ENCODE results near the gene CATSPER1. TPM values are rescaled to one million over a fixed set of nuclear protein-coding genes. Genes with fewer than 3 reads are reported as not detected.

The CATSPER1 gene
- total and polyA plus RNA-seq, 2 of the 8 experiments (the other 6 are each of a cell fraction or from before 2014, with no cell fraction given): not detected

DNA sequence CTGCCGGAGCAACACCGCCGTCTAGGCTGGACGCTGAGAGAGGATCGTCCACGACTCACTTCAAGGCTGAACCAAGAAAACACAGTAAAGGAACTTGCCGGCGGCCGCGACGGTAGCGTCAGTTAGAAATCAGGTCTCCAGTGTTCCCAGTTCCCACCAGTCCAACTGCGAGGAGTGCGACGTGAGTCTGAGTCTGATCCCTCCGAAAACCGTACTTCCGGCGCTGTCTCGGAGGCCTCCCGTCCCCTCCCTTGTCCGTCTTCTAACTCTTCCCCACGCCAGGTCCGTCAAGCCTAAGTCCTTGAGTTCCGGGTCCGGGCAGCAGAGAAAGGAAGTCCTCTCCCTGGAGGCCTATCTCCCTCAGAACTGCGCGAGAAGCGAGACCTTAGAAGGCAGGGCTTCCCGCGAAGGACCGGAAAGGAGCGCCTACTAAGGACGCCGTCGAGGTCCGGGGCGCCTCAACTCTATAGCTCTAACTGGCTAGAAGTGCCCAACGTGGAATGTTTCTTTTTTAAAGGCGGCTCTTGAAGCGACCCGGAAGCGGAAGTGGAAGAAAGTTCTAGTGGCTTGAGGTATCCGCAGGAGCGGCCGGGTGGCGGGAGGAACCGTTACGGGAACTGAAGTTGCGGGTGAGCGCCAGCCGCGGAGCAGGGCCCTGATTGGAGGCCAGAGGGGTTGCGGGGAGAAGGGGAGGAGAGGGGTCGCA is 24.2 kb downstream of the CATSPER1 start, which contains the start of the genes BANF1 and EIF1AD (continued):
- TF ChIP-seq EZH2 (IDR thresholded peaks at IDR 0.05; ENCODE audit: low read depth, low read length, severe bottlenecking): no peak
- TF ChIP-seq ASH2L (IDR thresholded peaks at IDR 0.05; ENCODE audit: low read length): peak; percentile 96
- TF ChIP-seq TEAD4 (IDR thresholded peaks at IDR 0.05; ENCODE audit: low read depth, low read length): 0 out of 2 replicates have a peak, but pooled peaks have one; percentile 2
- peak; percentile 93 for TF ChIP-seq SP4 (IDR thresholded peaks at IDR 0.05; ENCODE audit: low read length)
- TF ChIP-seq NANOG (IDR thresholded peaks at IDR 0.05; ENCODE audit: insufficient read depth, low read depth, low read length, poor library complexity, severe bottlenecking): no peak
- TF ChIP-seq EP300 (IDR thresholded peaks at IDR 0.05; ENCODE audit: borderline replicate concordance in 1 of 2, low read depth in 2 of 2, low read length in 2 of 2): peak in 1 of 2 experiments; percentile 71; a peak in 1 of 3 replicates
- TF ChIP-seq JUND (IDR thresholded peaks at IDR 0.05; ENCODE audit: low read length): no peak
- TF ChIP-seq ZNF274 (IDR thresholded peaks at IDR 0.05; ENCODE audit: borderline replicate concordance, extremely low read depth, low read length): no peak
- TF ChIP-seq BRCA1 (IDR thresholded peaks at IDR 0.05; ENCODE audit: low read depth, low read length): peak; percentile 73
- TF ChIP-seq ATF2 (IDR thresholded peaks at IDR 0.05; ENCODE audit: low read length): no peak
- TF ChIP-seq GABPA (IDR thresholded peaks at IDR 0.05; ENCODE audit: borderline replicate concordance, insufficient read depth, low read length): peak; percentile 99
- no peak for TF ChIP-seq CHD1 (IDR thresholded peaks at IDR 0.05; ENCODE audit: low read depth, low read length)
- peak; percentile 81 for TF ChIP-seq SAP30 (IDR thresholded peaks at IDR 0.05; ENCODE audit: insufficient read depth, insufficient replicate concordance, low read length)
- TF ChIP-seq YY1 (IDR thresholded peaks at IDR 0.05; ENCODE audit: low read depth, low read length): peak; percentile 71; the same call in 1 of the 2 replicates
- TF ChIP-seq RBBP5 (IDR thresholded peaks at IDR 0.05; ENCODE audit: borderline replicate concordance, low read depth, low read length): peak; percentile 38; the same call in 1 of the 2 replicates
- peak; percentile 92 for TF ChIP-seq TBP (IDR thresholded peaks at IDR 0.05; ENCODE audit: low read depth, low read length)
- no peak for TF ChIP-seq CBX5 (IDR thresholded peaks at IDR 0.05; ENCODE audit: low read depth, low read length)
- peak; percentile 96 for TF ChIP-seq TAF1 (IDR thresholded peaks at IDR 0.05; ENCODE audit: low read depth, low read length)
- no peak; the same call in 1 of the 2 replicates for TF ChIP-seq RXRA (IDR thresholded peaks at IDR 0.05; ENCODE audit: insufficient read depth, low read depth, low read length)
